Osteocyte (in vitro differentiated cells): Measurements from ENCODE around the gene B4GALT7. TPM values are rescaled to one million over a fixed set of nuclear protein-coding genes. Genes with fewer than 3 reads are reported as not detected.
"Not testable (repeated sequence)": the region's sequence is repeated elsewhere in the genome, so short reads cannot be mapped to it uniquely, and the experiment has no call there.

Experiments used
- DNase-seq: peaks from one replicate; pipeline ENCODE4 v3.0.0; 2021; ENCODE audit warnings: mixed read lengths; ENCODE audit not compliant: unreplicated experiment; ENCODE audit errors: extremely low spot score
- H3K27ac Mint-ChIP-seq: one replicate; pipeline ENCODE4 v1.8.0; 2021; ENCODE audit warnings: mild to moderate bottlenecking, mixed read lengths; ENCODE audit not compliant: unreplicated experiment
- H3K27me3 Mint-ChIP-seq: one replicate; pipeline ENCODE4 v1.8.0; 2021; ENCODE audit warnings: mixed read lengths; ENCODE audit not compliant: unreplicated experiment
- H3K36me3 Mint-ChIP-seq: one replicate; pipeline ENCODE4 v1.8.0; 2021; ENCODE audit warnings: mixed read lengths; ENCODE audit not compliant: unreplicated experiment
- H3K4me1 Mint-ChIP-seq: one replicate; pipeline ENCODE4 v1.8.0; 2021; ENCODE audit warnings: mixed read lengths; ENCODE audit not compliant: unreplicated experiment
- H3K4me3 Mint-ChIP-seq: one replicate; pipeline ENCODE4 v1.8.0; 2021; ENCODE audit warnings: mild to moderate bottlenecking, moderate library complexity, mixed read lengths; ENCODE audit not compliant: unreplicated experiment
- H3K9me3 Mint-ChIP-seq: one replicate; pipeline ENCODE4 v1.8.0; 2021; ENCODE audit warnings: mixed read lengths; ENCODE audit not compliant: unreplicated experiment
- total RNA-seq: library from RNA; stranded (reverse); gene quantifications from 2 replicates; pipeline ENCODE4 v1.2.1, GENCODE V29; 2021
- TF ChIP-seq, protein P1 (sequence below): fragments of 200-600 bp; sonication (generic); IDR thresholded peaks from 2 replicates; pipeline ENCODE4 v1.5.0; 2021; ENCODE audit warnings: antibody characterized with exemption, mild to moderate bottlenecking, moderate library complexity

Gene B4GALT7
- total RNA-seq, 1 donor from 2014 or later = 36.0 TPM

DNA sequence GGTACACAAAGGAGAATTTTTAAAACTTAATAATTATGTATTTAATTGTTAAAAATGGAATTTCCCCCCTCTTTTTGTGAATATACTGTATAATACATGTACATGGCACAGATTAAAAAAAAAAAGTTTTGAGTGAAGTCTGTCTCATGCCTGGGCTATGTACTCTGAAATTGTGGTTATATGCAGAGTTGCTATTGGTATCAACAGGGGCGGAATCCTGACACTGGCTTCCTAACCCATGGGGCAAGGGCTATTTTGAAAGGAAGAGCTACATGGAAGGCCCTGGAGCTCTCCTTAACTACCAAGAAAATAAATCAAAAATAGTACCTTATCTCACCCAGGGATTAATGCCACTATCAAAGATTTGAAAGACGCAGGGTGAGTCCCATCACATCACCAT is 44.7 kb upstream of the B4GALT7 start:
- Mint-ChIP-seq H3K27ac (no peak overlapping the region), H3K4me1 (peaks cover 30% of the 10 kb centered on the region), H3K27me3 (no peaks in the 10 kb centered on the region), H3K36me3 (peaks cover 5% of the 10 kb centered on the region), H3K9me3 (no peaks in the 10 kb centered on the region), H3K4me3 (peak overlapping the region; percentile 81)
- TF ChIP-seq, protein P1, sequence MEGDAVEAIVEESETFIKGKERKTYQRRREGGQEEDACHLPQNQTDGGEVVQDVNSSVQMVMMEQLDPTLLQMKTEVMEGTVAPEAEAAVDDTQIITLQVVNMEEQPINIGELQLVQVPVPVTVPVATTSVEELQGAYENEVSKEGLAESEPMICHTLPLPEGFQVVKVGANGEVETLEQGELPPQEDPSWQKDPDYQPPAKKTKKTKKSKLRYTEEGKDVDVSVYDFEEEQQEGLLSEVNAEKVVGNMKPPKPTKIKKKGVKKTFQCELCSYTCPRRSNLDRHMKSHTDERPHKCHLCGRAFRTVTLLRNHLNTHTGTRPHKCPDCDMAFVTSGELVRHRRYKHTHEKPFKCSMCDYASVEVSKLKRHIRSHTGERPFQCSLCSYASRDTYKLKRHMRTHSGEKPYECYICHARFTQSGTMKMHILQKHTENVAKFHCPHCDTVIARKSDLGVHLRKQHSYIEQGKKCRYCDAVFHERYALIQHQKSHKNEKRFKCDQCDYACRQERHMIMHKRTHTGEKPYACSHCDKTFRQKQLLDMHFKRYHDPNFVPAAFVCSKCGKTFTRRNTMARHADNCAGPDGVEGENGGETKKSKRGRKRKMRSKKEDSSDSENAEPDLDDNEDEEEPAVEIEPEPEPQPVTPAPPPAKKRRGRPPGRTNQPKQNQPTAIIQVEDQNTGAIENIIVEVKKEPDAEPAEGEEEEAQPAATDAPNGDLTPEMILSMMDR = no peak
- no peak for DNase-seq

DNA sequence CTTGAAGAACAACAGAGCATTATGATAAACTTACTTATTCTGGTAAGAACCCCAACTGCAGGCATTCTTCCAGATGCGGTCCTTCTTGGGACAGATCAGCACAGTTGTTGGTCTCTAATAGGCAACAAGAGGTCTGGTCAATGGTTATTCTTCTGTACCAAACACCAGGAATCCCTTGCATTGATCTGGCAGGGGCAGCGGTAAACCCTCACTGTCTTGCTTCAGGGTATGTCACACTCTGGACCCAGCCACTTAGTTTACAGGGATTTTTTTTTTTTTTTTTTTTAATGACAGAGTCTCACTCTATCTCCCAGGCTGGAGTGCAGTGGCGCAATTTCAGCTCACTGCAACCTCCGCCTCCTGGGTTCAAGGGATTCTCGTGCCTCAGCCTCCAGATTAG is 44.3 kb upstream of the B4GALT7 start:
- H3K4me1 Mint-ChIP-seq = peaks cover 26% of the 10 kb centered on the region
- H3K27me3 Mint-ChIP-seq = no peaks in the 10 kb centered on the region
- no peak overlapping the region for H3K27ac Mint-ChIP-seq
- H3K9me3 Mint-ChIP-seq = no peaks in the 10 kb centered on the region
- H3K36me3 Mint-ChIP-seq = peaks cover 4% of the 10 kb centered on the region
- TF ChIP-seq, protein P1 = no peak
- no peak overlapping the region for H3K4me3 Mint-ChIP-seq
- DNase-seq = no peak

DNA sequence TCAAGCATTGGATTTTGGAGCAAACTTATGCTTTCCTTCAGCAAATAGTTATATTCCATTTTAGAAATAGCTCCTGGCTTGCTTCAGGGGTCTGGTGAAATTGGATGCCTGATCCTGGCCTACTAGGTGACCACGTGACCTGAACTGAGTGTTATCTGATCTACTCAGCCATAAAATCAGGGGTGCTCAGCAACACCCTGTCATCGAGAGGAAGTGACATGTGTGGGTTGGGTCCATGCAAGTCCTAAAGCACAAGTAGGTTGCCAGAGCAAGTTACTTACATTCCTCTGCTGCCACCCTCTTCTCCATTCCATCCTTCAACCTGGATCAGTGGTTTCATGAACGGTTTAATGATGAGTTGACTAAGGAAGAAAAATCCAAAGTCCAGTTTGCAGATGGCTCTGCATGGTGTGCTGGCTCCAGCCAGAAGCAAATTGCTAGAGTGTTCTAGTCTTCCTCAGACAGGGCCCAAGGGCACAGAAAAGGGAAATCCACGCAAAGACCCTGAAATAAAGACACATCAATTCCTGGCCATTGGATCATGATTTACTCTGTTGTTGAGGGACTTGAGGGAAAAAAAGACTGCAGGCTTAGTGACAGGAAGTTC is 42.8 kb upstream of the B4GALT7 start:
- Mint-ChIP-seq H3K9me3 (peaks cover 5% of the 10 kb centered on the region), H3K27ac (no peak overlapping the region), H3K4me1 (peaks cover 26% of the 10 kb centered on the region), H3K4me3 (no peak overlapping the region), H3K36me3 (peaks cover under 1% of the 10 kb centered on the region), H3K27me3 (no peaks in the 10 kb centered on the region)
- TF ChIP-seq, protein P1 = no peak
- DNase-seq = no peak

DNA sequence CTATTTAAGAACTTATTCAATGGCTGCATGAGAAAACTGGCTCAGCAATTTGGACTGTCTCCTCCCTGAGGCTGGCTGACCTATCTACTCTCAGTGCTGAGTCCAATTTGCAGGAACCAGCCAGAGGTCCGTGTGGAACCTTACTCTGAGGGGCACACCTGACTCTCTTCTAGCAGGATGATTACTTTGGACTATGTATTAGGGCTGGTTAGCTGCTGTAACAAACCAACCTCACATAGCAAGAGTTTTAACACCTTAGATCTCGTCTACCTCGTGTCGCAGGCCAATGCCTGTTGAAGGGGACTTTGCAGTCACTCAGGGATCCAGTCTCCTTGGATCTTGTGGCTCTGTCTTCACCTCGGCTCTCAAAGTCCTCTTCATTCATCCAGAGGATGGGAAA is 42.1 kb upstream of the B4GALT7 start:
- peaks cover 20% of the 10 kb centered on the region for H3K4me1 Mint-ChIP-seq
- H3K4me3 Mint-ChIP-seq = no peak overlapping the region
- no peaks in the 10 kb centered on the region for H3K36me3 Mint-ChIP-seq
- TF ChIP-seq, protein P1 = no peak
- peaks cover 5% of the 10 kb centered on the region for H3K9me3 Mint-ChIP-seq
- DNase-seq = no peak
- H3K27ac Mint-ChIP-seq = no peak overlapping the region
- H3K27me3 Mint-ChIP-seq = no peaks in the 10 kb centered on the region

- not testable (repeated sequence) for H3K4me3 Mint-ChIP-seq
Measured at GRCh38 chr5:177559446-177559941, 40.4 kb upstream of the B4GALT7 start.

More at GRCh38 chr5:177559446-177559941, 40.4 kb upstream of the B4GALT7 start:
- H3K9me3 Mint-ChIP-seq, H3K27me3 Mint-ChIP-seq, H3K36me3 Mint-ChIP-seq, DNase-seq, H3K27ac Mint-ChIP-seq: not testable (repeated sequence)
- H3K4me1 Mint-ChIP-seq = peaks cover 11% of the 10 kb centered on the region
